DND-41 (cell line): ENCODE data around the gene ATXN7.

ENCODE experiments used
- ATAC-seq: fragments of 200-7000 bp; cut with Tn5 transposase; 3 replicates; pipeline ENCODE4 v1.9.1; 2021; ENCODE audit warnings: low read depth; ENCODE audit not compliant: insufficient read depth
- DNase-seq: peaks from one replicate; pipeline ENCODE4 v3.0.0-alpha.2; 2020
- H2AFZ ChIP-seq: 2 replicates; pipeline ENCODE4 v1.6.0; 2012; ENCODE audit warnings: low read depth, low read length
- H3K27ac ChIP-seq: 2 replicates; pipeline ENCODE4 v1.5.1; 2012; ENCODE audit warnings: low read length, inconsistent platforms
- H3K27me3 ChIP-seq: fragments of 200-600 bp; sonication (generic); 2 replicates; pipeline ENCODE4 v1.6.0; 2012; ENCODE audit warnings: low read length, mild to moderate bottlenecking, inconsistent platforms; ENCODE audit not compliant: insufficient read depth, poor library complexity
- H3K36me3 ChIP-seq: 2 replicates; pipeline ENCODE4 v1.5.1; 2012; ENCODE audit warnings: low read length, inconsistent platforms; ENCODE audit not compliant: insufficient read depth
- H3K4me1 ChIP-seq: 2 replicates; pipeline ENCODE4 v1.5.1; 2012; ENCODE audit warnings: mild to moderate bottlenecking, low read length; ENCODE audit not compliant: insufficient read depth
- H3K4me2 ChIP-seq: 2 replicates; pipeline ENCODE4 v1.6.0; 2012; ENCODE audit warnings: mild to moderate bottlenecking, moderate library complexity, low read length, inconsistent platforms; ENCODE audit not compliant: insufficient read depth
- H3K4me3 ChIP-seq, 2 experiments: fragments of 200-600 bp in 1 of 2; shearing (Covaris generic) in 1 of 2; 2 replicates each; pipeline ENCODE4 v1.5.1; 2012 to 2016; ENCODE audit warnings: inconsistent platforms in 2 of 2, low read length in 2 of 2, mild to moderate bottlenecking in 2 of 2, low read depth in 1 of 2, moderate library complexity in 1 of 2
- H3K79me2 ChIP-seq: 2 replicates; pipeline ENCODE4 v1.6.0; 2012; ENCODE audit warnings: low read length, inconsistent platforms; ENCODE audit not compliant: insufficient read depth
- H3K9ac ChIP-seq: 2 replicates; pipeline ENCODE4 v1.6.0; 2012; ENCODE audit warnings: low read depth, mild to moderate bottlenecking, inconsistent platforms, low read length, moderate library complexity
- H3K9me3 ChIP-seq: 2 replicates; pipeline ENCODE4 v1.5.1; 2012; ENCODE audit warnings: low read length, moderate library complexity, mild to moderate bottlenecking, inconsistent platforms; ENCODE audit not compliant: insufficient read depth, severe bottlenecking
- H4K20me1 ChIP-seq: 2 replicates; pipeline ENCODE4 v1.6.0; 2012; ENCODE audit warnings: low read length; ENCODE audit not compliant: insufficient read depth
- EZH2 ChIP-seq: IDR thresholded peaks from 3 replicates; pipeline ENCODE4 v1.6.1; 2012; ENCODE audit warnings: borderline replicate concordance, low read depth, mild to moderate bottlenecking, moderate library complexity, low read length, inconsistent platforms; ENCODE audit not compliant: severe bottlenecking
- TF ChIP-seq, protein P1 (sequence below): IDR thresholded peaks from 2 replicates; pipeline ENCODE4 v1.5.1; 2012; ENCODE audit warnings: borderline replicate concordance, low read length, moderate library complexity, mild to moderate bottlenecking; ENCODE audit not compliant: poor library complexity, severe bottlenecking; ENCODE audit errors: extremely low read depth

The ATXN7 gene

DNA sequence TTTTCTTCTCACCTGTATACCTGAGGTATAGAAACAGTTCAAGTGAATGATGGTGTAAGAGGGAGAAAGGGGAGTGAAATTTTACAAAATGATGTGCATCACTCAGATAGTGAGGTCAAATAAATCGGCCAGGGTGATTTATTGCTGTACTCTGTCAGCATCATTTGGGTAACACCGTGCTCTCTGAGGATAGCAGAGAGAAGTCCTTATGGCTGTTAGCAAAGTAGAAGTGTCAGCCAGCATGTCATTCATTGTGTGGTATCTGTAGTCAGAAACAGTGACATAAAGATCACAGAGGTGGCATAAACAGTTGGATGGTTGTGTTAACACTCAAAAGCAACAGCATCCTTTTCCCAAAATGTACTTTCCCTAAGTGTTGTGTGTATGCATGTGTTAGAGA is 106.2 kb downstream of the ATXN7 start:
- Histone ChIP-seq H3K36me3 (peaks cover 21% of the 10 kb centered on the region), H2AFZ (no peak overlapping the region), H3K27me3 (no peaks in the 10 kb centered on the region), H3K9ac (0 out of 2 replicates have a peak overlapping the region, but pooled peaks have one; percentile 69), H3K4me2 (peak overlapping the region; percentile 83), H4K20me1 (peaks cover 37% of the 10 kb centered on the region), H3K4me3 (no peak overlapping the region), H3K9me3 (no peaks in the 10 kb centered on the region), H3K27ac (peak overlapping the region; percentile 97), H3K4me1 (peaks cover 54% of the 10 kb centered on the region), H3K79me2 (peaks cover 87% of the 10 kb centered on the region)
- ATAC-seq, result no peak
- TF ChIP-seq, protein P1, sequence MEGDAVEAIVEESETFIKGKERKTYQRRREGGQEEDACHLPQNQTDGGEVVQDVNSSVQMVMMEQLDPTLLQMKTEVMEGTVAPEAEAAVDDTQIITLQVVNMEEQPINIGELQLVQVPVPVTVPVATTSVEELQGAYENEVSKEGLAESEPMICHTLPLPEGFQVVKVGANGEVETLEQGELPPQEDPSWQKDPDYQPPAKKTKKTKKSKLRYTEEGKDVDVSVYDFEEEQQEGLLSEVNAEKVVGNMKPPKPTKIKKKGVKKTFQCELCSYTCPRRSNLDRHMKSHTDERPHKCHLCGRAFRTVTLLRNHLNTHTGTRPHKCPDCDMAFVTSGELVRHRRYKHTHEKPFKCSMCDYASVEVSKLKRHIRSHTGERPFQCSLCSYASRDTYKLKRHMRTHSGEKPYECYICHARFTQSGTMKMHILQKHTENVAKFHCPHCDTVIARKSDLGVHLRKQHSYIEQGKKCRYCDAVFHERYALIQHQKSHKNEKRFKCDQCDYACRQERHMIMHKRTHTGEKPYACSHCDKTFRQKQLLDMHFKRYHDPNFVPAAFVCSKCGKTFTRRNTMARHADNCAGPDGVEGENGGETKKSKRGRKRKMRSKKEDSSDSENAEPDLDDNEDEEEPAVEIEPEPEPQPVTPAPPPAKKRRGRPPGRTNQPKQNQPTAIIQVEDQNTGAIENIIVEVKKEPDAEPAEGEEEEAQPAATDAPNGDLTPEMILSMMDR, result no peak
- no peak for TF ChIP-seq EZH2
- DNase-seq, result no peak

GRCh38 chr3:63970631-63971475 is 107.2 kb downstream of the ATXN7 start:
- no peak for TF ChIP-seq EZH2
- TF ChIP-seq, protein P1, result no peak
- H3K4me3 ChIP-seq, result no peak overlapping the region
- no peaks in the 10 kb centered on the region for H3K27me3 ChIP-seq
- DNase-seq (no peak), ATAC-seq (no peak)
- H3K36me3 ChIP-seq, result peaks cover 25% of the 10 kb centered on the region
- no peak overlapping the region for H3K9ac ChIP-seq
- peaks cover 86% of the 10 kb centered on the region for H3K79me2 ChIP-seq
- H2AFZ ChIP-seq, result no peak overlapping the region
- no peak overlapping the region for H3K27ac ChIP-seq
- no peaks in the 10 kb centered on the region for H3K9me3 ChIP-seq
- H3K4me1 ChIP-seq, result peaks cover 44% of the 10 kb centered on the region
- H3K4me2 ChIP-seq, result no peak overlapping the region
- H4K20me1 ChIP-seq, result peaks cover 37% of the 10 kb centered on the region

DNA sequence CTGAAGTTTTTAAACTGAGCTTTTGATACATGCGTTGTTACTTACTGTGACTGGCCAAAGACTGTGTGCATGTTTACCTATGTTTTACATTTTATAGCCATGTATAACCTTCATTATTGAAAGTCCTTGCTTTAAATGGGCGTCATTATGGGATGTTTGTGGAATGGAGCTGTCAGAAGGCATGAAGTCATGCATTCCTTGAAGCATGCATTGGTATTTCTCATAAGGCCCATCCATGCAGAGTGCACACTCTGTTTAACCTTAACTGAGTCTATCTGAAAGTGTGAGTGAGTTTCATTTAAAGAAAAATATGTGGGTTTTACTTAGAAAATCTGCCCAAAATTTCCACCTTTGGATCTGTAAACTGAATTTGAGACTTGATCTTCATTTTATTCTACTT is 108.5 kb downstream of the ATXN7 start:
- Histone ChIP-seq H2AFZ (no peak overlapping the region), H3K27ac (no peak overlapping the region), H3K4me3 (no peak overlapping the region), H4K20me1 (peaks cover 45% of the 10 kb centered on the region), H3K9ac (no peak overlapping the region), H3K36me3 (peaks cover 29% of the 10 kb centered on the region), H3K9me3 (no peaks in the 10 kb centered on the region), H3K79me2 (peaks cover 87% of the 10 kb centered on the region), H3K4me1 (peaks cover 31% of the 10 kb centered on the region), H3K27me3 (no peaks in the 10 kb centered on the region), H3K4me2 (no peak overlapping the region)
- no peak for TF ChIP-seq EZH2
- TF ChIP-seq, protein P1, result no peak
- ATAC-seq (no peak), DNase-seq (no peak)
